GM12872 (cell line): ENCODE data around the gene ARHGEF10L.

Source experiments
- TF ChIP-seq, protein P1 (sequence below): IDR thresholded peaks from 3 replicates; pipeline ENCODE4 v1.5.1; 2011; ENCODE audit warnings: low read depth, mild to moderate bottlenecking, low read length, moderate library complexity; ENCODE audit not compliant: insufficient read depth

ARHGEF10L gene

DNA sequence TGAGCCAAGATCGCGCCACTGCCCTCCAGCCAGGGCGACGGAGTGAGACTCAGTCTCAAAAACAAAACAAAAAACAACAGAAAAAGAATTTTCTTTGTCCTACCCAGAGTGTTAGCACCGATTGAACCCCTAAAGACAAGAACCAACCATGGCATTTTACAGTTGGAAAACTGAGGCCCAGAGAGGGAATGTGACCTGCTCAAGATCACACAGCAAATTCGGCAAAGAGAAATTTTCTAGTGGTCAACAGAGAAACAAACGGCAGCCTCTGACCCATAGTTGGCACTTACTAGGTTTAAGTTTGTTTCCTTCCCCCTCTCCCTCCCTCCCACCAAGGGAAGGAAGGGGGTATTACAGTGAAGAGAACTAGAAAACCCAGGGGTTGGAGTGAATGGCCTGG lies 195.1 kb downstream of the ARHGEF10L start:
- TF ChIP-seq, protein P1, sequence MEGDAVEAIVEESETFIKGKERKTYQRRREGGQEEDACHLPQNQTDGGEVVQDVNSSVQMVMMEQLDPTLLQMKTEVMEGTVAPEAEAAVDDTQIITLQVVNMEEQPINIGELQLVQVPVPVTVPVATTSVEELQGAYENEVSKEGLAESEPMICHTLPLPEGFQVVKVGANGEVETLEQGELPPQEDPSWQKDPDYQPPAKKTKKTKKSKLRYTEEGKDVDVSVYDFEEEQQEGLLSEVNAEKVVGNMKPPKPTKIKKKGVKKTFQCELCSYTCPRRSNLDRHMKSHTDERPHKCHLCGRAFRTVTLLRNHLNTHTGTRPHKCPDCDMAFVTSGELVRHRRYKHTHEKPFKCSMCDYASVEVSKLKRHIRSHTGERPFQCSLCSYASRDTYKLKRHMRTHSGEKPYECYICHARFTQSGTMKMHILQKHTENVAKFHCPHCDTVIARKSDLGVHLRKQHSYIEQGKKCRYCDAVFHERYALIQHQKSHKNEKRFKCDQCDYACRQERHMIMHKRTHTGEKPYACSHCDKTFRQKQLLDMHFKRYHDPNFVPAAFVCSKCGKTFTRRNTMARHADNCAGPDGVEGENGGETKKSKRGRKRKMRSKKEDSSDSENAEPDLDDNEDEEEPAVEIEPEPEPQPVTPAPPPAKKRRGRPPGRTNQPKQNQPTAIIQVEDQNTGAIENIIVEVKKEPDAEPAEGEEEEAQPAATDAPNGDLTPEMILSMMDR: no peak

GRCh38 chr1:17735348-17735747 lies 195.8 kb downstream of the ARHGEF10L start:
- TF ChIP-seq, protein P1: no peak

DNA sequence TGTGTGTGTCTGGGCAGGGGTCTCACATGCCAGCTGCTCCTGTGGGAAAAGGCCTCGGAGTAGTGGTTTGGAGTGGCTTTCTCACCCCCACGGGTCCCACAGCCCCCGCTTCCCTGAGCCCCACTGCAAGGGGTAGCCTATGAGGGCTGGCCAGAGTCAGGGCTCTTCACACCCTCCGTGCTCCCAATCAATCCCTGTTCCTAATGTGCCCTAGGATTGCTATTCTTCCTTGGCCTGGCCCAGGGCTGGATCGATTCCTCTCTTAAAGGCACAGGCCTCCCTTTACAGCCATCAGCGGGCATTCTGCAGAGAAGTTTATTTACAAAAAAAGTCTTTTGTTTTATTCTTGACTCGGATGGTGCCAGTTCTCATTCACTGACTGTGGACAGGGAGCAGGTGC lies 196.3 kb downstream of the ARHGEF10L start:
- TF ChIP-seq, protein P1: no peak

GRCh38 chr1:17736625-17737024 lies 197.1 kb downstream of the ARHGEF10L start:
- TF ChIP-seq, protein P1: no peak

GRCh38 chr1:17739050-17739449 lies 199.6 kb downstream of the ARHGEF10L start:
- TF ChIP-seq, protein P1: no peak

DNA sequence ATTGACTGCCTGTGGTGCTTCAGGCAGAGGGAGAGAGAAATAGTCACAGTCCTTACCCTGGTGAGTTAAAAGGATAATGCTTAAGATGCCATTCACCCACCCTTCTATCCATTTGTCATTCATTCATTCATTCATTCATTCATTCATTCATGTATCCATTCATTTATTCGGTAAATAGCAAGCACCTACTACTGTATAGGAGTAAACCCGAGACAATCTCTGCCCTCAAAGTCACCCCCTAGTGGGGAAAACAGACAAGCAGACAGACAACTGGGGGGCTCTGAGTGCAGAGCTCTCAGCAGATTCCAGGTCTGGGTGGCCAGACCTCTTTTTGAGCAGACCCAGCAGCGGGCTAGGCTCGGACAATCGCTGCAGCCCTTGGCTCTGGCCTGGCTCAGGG lies 201.6 kb downstream of the ARHGEF10L start:
- TF ChIP-seq, protein P1: 0 out of 3 replicates have a peak, but pooled peaks have one; percentile 7

DNA sequence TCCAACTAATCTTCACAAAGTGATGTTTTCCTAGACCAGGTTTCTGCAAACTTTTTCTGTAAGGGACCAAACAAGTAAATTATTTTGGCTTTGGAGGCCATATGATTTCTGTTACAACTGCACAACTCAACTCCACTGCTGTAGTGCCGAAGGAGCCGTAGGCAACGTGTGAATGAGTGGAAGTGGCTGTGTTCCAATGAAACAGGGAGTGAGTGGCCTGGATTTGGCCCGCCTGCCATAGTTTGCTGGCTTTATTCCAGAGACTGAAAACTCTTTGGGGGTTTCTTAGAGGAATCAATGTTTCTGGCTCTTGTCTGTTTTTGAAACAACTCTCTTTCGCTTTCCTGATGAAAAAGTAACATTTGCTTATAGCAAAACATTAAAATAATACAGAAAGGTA lies 203.1 kb downstream of the ARHGEF10L start:
- TF ChIP-seq, protein P1: no peak
